ENCODE data around the gene ACBD5. TPM values are rescaled to one million over a fixed set of nuclear protein-coding genes. Genes with fewer than 3 reads are reported as not detected.

The ACBD5 gene
- total RNA-seq, 1 donor from 2014 or later = 23.8 TPM

DNA sequence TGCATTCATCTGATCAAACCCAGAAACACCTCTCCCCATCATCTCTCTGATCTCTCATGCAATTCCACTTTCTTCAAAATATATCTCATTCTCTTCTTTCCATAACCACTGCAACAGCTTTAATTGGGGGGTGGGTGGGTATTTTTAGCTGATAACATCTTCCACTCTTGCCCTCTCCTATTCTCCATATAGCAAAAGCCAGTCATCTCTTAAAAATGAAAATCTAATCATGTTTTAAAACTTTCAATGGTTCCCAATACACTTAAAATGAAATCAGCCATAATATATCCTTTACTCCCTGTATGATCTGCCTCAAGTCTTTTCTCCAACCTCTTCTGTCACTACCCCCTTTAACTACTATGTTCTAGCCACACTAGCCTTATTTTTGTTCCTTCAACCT is 87.9 kb downstream of the ACBD5 start:
- peak overlapping the region; percentile 99 for H3K27ac Mint-ChIP-seq (ENCODE audit: unreplicated experiment)
- Histone ChIP-seq H3K4me1 (ENCODE audit: insufficient read depth, low read length) (peaks cover 17% of the 10 kb centered on the region), H3K9ac (ENCODE audit: low read length) (peak overlapping the region; percentile 98), H4K20me1 (ENCODE audit: insufficient read depth, low read length) (peaks cover 57% of the 10 kb centered on the region), H3K9me3 (ENCODE audit: insufficient read depth, low read depth, low read length) (no peaks in the 10 kb centered on the region), H3K4me3 (ENCODE audit: insufficient read depth, low read depth, low read length) (peak overlapping the region; percentile 99), H3K4me2 (ENCODE audit: low read length) (peak overlapping the region; percentile 95), H3K27ac (ENCODE audit: low read depth, low read length) (no peak overlapping the region), H3K79me2 (ENCODE audit: insufficient read depth, low read length) (peaks cover 90% of the 10 kb centered on the region), H3K36me3 (ENCODE audit: insufficient read depth, low read length) (peaks cover 12% of the 10 kb centered on the region), H3K27me3 (ENCODE audit: insufficient read depth, low read length) (no peaks in the 10 kb centered on the region), H2AFZ (ENCODE audit: low read depth, low read length) (no peak overlapping the region)
- H3K9me3 Mint-ChIP-seq (ENCODE audit: unreplicated experiment) = no peaks in the 10 kb centered on the region
- H3K36me3 Mint-ChIP-seq (ENCODE audit: low read depth, unreplicated experiment) = peaks cover 3% of the 10 kb centered on the region
- TF ChIP-seq, protein P1, sequence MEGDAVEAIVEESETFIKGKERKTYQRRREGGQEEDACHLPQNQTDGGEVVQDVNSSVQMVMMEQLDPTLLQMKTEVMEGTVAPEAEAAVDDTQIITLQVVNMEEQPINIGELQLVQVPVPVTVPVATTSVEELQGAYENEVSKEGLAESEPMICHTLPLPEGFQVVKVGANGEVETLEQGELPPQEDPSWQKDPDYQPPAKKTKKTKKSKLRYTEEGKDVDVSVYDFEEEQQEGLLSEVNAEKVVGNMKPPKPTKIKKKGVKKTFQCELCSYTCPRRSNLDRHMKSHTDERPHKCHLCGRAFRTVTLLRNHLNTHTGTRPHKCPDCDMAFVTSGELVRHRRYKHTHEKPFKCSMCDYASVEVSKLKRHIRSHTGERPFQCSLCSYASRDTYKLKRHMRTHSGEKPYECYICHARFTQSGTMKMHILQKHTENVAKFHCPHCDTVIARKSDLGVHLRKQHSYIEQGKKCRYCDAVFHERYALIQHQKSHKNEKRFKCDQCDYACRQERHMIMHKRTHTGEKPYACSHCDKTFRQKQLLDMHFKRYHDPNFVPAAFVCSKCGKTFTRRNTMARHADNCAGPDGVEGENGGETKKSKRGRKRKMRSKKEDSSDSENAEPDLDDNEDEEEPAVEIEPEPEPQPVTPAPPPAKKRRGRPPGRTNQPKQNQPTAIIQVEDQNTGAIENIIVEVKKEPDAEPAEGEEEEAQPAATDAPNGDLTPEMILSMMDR (IDR thresholded peaks at IDR 0.05; ENCODE audit: insufficient read depth, low read depth, low read length) = no peak
- no peak for TF ChIP-seq EZH2 (IDR thresholded peaks at IDR 0.05; ENCODE audit: insufficient read depth, low read length)
- H3K4me3 Mint-ChIP-seq (ENCODE audit: unreplicated experiment) = peak overlapping the region; percentile 95
- DNase-seq (ENCODE audit: low read depth) (no peak), FAIRE-seq (no peak)
- peaks cover 13% of the 10 kb centered on the region for H3K4me1 Mint-ChIP-seq (ENCODE audit: low read depth, unreplicated experiment)
- no peaks in the 10 kb centered on the region for H3K27me3 Mint-ChIP-seq (ENCODE audit: low read depth, unreplicated experiment)

DNA sequence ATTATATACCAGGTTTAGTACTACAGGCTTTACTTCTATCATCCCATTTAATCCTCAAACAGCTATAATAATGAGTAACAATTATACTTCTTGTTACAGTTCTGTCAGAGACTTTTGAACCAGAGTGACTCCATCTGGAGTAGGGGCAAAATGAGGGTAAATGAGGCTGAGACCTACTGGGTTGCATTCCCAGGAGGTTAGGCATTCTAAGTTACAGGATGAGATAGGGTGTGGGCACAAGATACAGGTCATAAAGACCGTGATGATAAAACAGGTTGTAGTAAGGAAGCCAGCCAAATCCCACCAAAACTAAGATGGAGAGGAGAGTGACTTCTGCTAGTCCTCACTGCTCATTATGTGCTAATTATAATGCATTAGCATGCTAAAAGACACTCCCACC is 90.3 kb downstream of the ACBD5 start:
- H3K79me2 ChIP-seq (ENCODE audit: insufficient read depth, low read length) = peaks cover 96% of the 10 kb centered on the region
- peaks cover 8% of the 10 kb centered on the region for H3K4me1 ChIP-seq (ENCODE audit: insufficient read depth, low read length)
- Mint-ChIP-seq H3K4me1 (ENCODE audit: low read depth, unreplicated experiment) (peaks cover 9% of the 10 kb centered on the region), H3K36me3 (ENCODE audit: low read depth, unreplicated experiment) (peaks cover 8% of the 10 kb centered on the region), H3K27ac (ENCODE audit: unreplicated experiment) (no peak overlapping the region), H3K27me3 (ENCODE audit: low read depth, unreplicated experiment) (no peaks in the 10 kb centered on the region), H3K4me3 (ENCODE audit: unreplicated experiment) (no peak overlapping the region), H3K9me3 (ENCODE audit: unreplicated experiment) (no peaks in the 10 kb centered on the region)
- no peak overlapping the region for H3K4me2 ChIP-seq (ENCODE audit: low read length)
- no peaks in the 10 kb centered on the region for H3K9me3 ChIP-seq (ENCODE audit: insufficient read depth, low read depth, low read length)
- FAIRE-seq (no peak), DNase-seq (ENCODE audit: low read depth) (no peak)
- peaks cover 74% of the 10 kb centered on the region for H4K20me1 ChIP-seq (ENCODE audit: insufficient read depth, low read length)
- TF ChIP-seq EZH2 (IDR thresholded peaks at IDR 0.05; ENCODE audit: insufficient read depth, low read length) = no peak
- TF ChIP-seq, protein P1 (IDR thresholded peaks at IDR 0.05; ENCODE audit: insufficient read depth, low read depth, low read length) = no peak
- H2AFZ ChIP-seq (ENCODE audit: low read depth, low read length) = no peak overlapping the region
- H3K27ac ChIP-seq (ENCODE audit: low read depth, low read length) = no peak overlapping the region
- H3K9ac ChIP-seq (ENCODE audit: low read length) = no peak overlapping the region
- H3K4me3 ChIP-seq (ENCODE audit: insufficient read depth, low read depth, low read length) = no peak overlapping the region
- H3K36me3 ChIP-seq (ENCODE audit: insufficient read depth, low read length) = peaks cover 31% of the 10 kb centered on the region
- no peaks in the 10 kb centered on the region for H3K27me3 ChIP-seq (ENCODE audit: insufficient read depth, low read length)

GRCh38 chr10:27147701-27148100 is 92.9 kb downstream of the ACBD5 start:
- Histone ChIP-seq H3K4me3 (ENCODE audit: insufficient read depth, low read depth, low read length) (no peak overlapping the region), H3K36me3 (ENCODE audit: insufficient read depth, low read length) (peaks cover 44% of the 10 kb centered on the region), H3K9ac (ENCODE audit: low read length) (no peak overlapping the region), H3K27ac (ENCODE audit: low read depth, low read length) (no peak overlapping the region), H3K9me3 (ENCODE audit: insufficient read depth, low read depth, low read length) (no peaks in the 10 kb centered on the region), H3K79me2 (ENCODE audit: insufficient read depth, low read length) (peaks cover 92% of the 10 kb centered on the region), H4K20me1 (ENCODE audit: insufficient read depth, low read length) (peaks cover 70% of the 10 kb centered on the region), H3K4me2 (ENCODE audit: low read length) (no peak overlapping the region), H3K4me1 (ENCODE audit: insufficient read depth, low read length) (peaks cover 8% of the 10 kb centered on the region), H3K27me3 (ENCODE audit: insufficient read depth, low read length) (no peaks in the 10 kb centered on the region), H2AFZ (ENCODE audit: low read depth, low read length) (no peak overlapping the region)
- DNase-seq (ENCODE audit: low read depth) = no peak
- no peak for FAIRE-seq
- H3K4me3 Mint-ChIP-seq (ENCODE audit: unreplicated experiment) = no peak overlapping the region
- H3K27ac Mint-ChIP-seq (ENCODE audit: unreplicated experiment) = no peak overlapping the region
- H3K9me3 Mint-ChIP-seq (ENCODE audit: unreplicated experiment) = no peaks in the 10 kb centered on the region
- TF ChIP-seq, protein P1 (IDR thresholded peaks at IDR 0.05; ENCODE audit: insufficient read depth, low read depth, low read length) = no peak
- no peak for TF ChIP-seq EZH2 (IDR thresholded peaks at IDR 0.05; ENCODE audit: insufficient read depth, low read length)
- no peaks in the 10 kb centered on the region for H3K27me3 Mint-ChIP-seq (ENCODE audit: low read depth, unreplicated experiment)
- peaks cover 8% of the 10 kb centered on the region for H3K4me1 Mint-ChIP-seq (ENCODE audit: low read depth, unreplicated experiment)
- H3K36me3 Mint-ChIP-seq (ENCODE audit: low read depth, unreplicated experiment) = peaks cover 8% of the 10 kb centered on the region
